Activated CD8-positive, alpha-beta memory T cell treated with anti-CD3 and anti-CD28 coated beads, Interleukin-2, amount 50 U/mL, for 1 hour (primary cell): ENCODE data around the gene KMT2B.
A peak's percentile ranks its signal among the peaks of the same experiment; 100 is the strongest.
"Not testable (repeated sequence)": the region's sequence is repeated elsewhere in the genome, so short reads cannot be mapped to it uniquely, and the experiment has no call there.

Source experiments
- DNase-seq: peaks from one replicate; pipeline ENCODE4 v3.0.0-alpha.2; 2020; ENCODE audit errors: extremely low read depth

KMT2B gene

GRCh38 chr19:35717665-35718344, at the start of gene KMT2B:
KMT2B (plus strand) TSS chr19:35718003; CDS start chr19:35718019, 16 bp downstream.
- no peak for DNase-seq

DNA sequence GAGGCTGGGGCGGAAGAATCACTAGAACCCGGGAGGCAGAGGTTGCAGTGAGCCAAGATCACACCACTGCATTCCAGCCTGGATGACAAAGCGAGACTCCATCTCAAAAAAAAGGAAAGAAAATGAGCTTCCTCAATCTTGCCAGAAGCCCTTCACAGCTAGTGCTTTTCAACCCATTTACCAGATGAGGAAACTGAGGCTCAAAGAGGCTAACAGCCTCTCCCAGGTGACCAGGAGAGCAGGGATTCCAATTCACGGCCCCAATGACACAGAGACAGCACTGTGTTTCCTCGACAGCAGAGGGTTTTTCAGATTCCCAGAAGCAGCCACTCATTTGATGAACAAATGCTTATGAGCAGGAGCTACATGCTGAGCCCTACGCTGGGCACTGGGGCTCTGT, 48.2 kb upstream of the KMT2B start:
- DNase-seq = no peak

GRCh38 chr19:35669974-35670373, 47.8 kb upstream of the KMT2B start:
- DNase-seq = no peak

DNA sequence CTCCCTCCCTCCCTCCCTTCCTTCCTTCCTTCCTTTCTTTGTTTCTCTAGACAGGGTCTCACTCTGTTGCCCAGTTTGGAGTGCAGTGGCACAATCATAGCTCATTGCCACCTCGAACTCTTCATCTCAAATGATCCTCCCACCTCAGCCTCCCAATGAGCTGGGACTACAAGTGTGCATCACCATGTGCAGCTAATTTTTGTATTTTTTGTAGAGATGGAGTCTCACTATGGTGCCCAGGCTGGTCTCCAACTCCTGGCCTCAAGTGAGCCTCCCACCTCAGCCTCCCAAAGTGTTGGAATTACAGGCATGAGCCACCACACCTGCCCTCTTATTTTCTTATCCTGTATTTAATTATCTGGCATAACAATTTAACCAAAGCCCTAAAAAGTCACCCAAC, 47.1 kb upstream of the KMT2B start:
- DNase-seq = no peak

- no peak for DNase-seq
These were observed 46.0 kb upstream of the KMT2B start for GRCh38 chr19:35671818-35672217.

DNA sequence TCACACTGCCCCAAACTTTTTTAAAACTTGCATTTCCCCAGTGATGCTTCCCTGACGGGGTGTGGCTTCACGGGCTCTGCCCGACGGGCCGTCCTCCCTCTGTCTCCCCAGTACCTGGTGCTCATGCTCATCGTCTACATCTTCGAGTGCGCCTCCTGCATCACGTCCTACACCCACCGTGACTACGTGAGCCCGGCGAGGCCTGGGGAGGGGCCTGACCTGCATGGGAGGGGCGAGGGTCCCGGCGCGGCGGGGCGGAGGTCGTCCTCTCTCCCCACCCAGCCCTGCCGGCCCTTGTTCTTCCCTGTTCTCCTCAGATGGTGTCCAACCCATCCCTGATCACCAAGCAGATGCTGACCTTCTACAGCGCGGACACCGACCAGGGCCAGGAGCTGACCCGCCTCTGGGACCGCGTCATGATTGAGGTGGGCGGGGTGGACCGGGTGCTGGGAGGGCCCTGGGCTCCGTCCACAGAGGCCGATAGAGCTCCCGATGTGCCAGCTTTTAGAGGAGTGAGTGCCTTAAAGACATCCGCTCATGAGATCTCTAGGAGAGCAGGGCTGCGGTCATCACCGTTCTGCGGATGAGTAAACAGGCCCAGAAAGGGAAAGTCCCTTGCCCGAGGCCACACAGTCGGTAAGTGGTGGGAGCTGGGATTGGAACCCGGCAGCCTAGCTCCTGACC, 44.5 kb upstream of the KMT2B start:
- no peak for DNase-seq

GRCh38 chr19:35675589-35676140, 42.1 kb upstream of the KMT2B start:
- DNase-seq = no peak

DNA sequence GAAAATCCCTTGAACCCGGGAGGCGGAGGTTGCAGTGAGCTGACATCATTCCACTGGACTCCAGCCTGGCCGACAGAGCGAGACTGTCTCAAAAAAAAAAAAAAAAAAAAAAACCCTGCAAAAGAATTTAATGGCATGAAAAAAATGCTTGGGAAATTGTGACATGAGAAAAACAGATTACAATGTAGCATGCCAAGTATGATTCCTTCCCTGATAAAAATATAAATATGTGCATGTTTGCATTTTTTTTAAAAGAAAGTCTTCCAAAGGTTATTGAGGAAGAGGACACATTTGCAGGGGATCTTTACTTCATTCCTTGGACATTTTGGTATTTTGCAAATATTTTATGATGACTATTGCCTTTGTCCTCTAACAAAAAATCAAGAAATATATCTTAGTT, 28.0 kb upstream of the KMT2B start:
- no peak for DNase-seq

DNA sequence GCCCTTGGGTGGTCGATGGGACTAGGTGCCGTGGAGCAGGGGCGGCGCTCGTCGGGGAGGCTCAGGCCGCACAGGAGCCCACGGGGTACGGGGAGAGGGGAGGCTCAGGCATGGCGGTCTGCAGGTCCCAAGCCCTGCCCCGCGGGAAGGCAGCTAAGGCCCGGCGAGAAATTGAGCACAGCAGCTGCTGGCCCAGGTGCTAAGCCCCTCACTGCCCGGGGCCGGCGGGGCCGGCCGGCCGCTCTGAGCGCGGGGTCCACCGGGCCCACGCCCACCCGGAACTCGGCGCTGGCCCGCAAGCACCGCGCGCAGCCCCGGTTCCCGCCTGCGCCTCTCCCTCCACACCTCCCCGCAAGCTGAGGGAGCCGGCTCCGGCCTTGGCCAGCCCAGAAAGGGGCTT, 26.7 kb upstream of the KMT2B start:
- DNase-seq = not testable (repeated sequence)

DNA sequence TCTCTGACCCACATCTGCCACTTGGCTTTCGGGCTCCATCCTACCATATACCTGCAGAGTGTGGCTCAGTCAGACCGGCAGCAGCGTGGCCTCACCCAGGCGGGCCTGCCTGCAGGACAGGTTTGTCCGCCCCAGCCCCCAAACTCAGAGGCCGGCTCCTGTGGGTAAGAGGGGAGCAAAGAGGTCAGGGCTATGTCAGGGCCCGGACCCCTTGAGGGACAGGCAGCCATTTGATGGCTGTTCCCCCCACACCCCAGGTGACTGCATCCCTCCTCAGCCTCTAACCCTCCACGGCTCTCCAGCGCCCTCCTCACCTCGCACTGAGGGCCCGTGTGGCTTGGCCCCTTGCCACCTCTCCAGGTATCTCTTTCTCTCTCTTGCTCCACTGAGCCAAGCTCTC, 25.8 kb upstream of the KMT2B start:
- DNase-seq = no peak

DNA sequence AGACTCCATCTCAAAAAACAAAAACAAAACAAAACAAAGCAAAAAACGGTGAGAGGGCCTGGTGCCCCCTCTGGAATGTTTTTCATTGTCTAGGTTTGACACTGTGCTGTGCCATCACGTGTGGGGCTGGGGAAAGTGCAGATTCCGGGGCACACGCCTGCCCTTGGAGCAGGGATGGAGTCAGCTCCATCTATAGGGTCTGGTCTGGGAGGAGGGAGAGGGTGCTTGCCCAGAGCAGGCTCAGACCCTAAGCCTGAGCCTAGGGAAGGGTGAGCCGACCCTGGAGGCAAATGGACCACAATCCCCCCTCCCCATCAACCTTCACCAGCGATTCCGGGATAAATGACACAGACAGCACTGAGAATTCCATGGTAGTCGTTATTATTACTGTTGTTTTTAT, 24.4 kb upstream of the KMT2B start:
- DNase-seq = no peak

- peak; percentile 78 for DNase-seq
These were observed 23.8 kb upstream of the KMT2B start for GRCh38 chr19:35693835-35694599.

- no peak for DNase-seq
These were observed 21.8 kb upstream of the KMT2B start for GRCh38 chr19:35695895-35696422.

- DNase-seq = no peak
These were observed 21.0 kb upstream of the KMT2B start for GRCh38 chr19:35696835-35697234.

GRCh38 chr19:35702223-35703012, 15.4 kb upstream of the KMT2B start:
- DNase-seq = peak; percentile 84

DNA sequence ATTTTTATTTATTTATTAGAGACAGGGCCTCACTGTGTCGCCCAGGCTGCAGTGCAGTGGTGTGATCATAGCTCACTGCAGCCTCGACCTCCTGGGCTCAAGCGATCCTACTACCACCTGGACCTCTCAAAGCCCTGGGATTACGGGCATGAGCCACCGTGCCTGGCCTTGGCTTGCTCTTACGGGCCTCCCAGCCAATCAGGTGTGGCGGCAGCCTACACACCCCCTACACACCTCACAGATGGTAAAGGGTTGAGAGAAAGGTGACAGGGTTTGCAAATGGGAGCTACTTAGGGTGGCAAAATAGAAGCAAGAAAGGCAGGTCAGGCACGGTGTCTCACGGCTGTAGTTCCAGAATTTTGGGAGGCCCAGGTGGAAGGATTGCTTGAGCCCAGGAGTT, 14.5 kb upstream of the KMT2B start:
- DNase-seq = no peak

- DNase-seq = no peak
These were observed 13.6 kb upstream of the KMT2B start, which contains the start of gene ZBTB32 for GRCh38 chr19:35704218-35704617. ZBTB32 (plus strand) TSS chr19:35704558; CDS start chr19:35714627, 10,069 bp downstream.

- DNase-seq = no peak
These were observed 9.4 kb upstream of the KMT2B start for GRCh38 chr19:35708391-35708790.

DNA sequence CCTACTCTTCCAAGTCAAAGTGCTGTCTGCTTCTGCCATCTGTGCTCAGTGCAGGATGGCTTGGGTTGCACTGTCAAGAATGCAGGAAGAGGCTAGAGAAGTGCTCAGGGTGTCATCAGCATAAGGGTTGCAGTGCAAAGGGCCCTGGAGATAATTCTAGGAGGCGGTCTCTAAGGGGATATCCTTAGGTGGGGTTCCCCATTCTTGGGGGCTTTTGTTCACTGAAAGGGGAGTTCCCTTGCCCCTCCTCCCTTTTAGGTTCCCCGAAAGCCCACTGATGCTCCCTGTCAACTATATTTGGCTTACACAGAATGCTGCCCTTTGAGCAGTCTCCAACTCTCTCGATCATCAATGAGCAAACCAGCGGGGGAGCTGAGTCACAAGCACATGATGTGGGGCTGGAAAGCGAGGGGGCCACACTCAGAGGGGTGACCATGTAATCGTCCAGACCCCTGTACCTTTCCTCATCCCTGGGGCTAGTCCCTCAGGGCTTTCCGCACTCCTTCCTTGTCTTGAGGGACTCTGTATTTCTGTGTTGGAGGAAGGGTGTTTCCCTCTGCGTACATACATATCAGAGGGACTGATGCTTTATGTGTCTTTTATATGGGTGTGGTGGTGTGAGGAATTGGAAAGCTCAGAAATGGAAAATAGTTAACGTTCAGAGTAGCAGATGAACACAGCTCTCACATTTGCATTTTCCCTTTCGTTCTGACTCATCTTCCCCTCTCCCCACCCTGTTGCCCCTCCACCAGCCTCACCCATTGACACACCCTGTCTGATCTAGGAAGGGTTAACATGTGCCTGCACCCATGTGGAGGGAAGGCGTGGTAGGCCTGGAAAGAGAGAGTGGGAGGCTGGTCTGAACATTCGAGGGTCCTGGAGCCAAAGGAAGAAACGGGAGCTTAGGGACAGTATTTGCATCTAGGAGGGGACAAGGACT, 6.7 kb upstream of the KMT2B start:
- no peak for DNase-seq
